ENCODE results near the gene UBAC1. TPM values are rescaled to one million over a fixed set of nuclear protein-coding genes. Genes with fewer than 3 reads are reported as not detected.
A peak's percentile ranks its signal among the peaks of the same experiment; 100 is the strongest.

UBAC1 gene
- total and polyA plus RNA-seq, 4 donors, result 33.8 to 68.9 (median 61.7) TPM

- Histone ChIP-seq H3K4me1 (ENCODE audit: control insufficient read depth, insufficient read depth, low read length) (peaks cover 64% of the 10 kb centered on the region), H3K27ac (ENCODE audit: low read depth, low read length) (no peak overlapping the region)
- DNase-seq (ENCODE audit: low read depth in 4 of 6, low spot score in 6 of 6), result no peak
Observed at GRCh38 chr9:135994501-135995192, 33.5 kb upstream of the UBAC1 start.

GRCh38 chr9:135993765-135994500, 32.8 kb upstream of the UBAC1 start:
- Histone ChIP-seq H3K9me3 (ENCODE audit: control insufficient read depth, insufficient read depth, low read length) (no peaks in the 10 kb centered on the region), H3K27ac (ENCODE audit: low read depth, low read length) (no peak overlapping the region), H3K4me1 (ENCODE audit: control insufficient read depth, insufficient read depth, low read length) (peaks cover 71% of the 10 kb centered on the region), H3K4me3 (ENCODE audit: low read depth, low read length) (no peak overlapping the region), H3K27me3 (ENCODE audit: control insufficient read depth, insufficient read depth, low read length) (no peaks in the 10 kb centered on the region), H3K36me3 (ENCODE audit: control insufficient read depth, insufficient read depth, low read length) (peaks cover 3% of the 10 kb centered on the region)
- DNase-seq (ENCODE audit: low read depth in 4 of 6, low spot score in 6 of 6), result peak in 1 of 6 donors; percentile 69
- WGBS (ENCODE audit: insufficient coverage), result 64% methylated on average over 27 of the region's 27 CpGs

More at GRCh38 chr9:135994501-135995192, 33.5 kb upstream of the UBAC1 start:
- no peaks in the 10 kb centered on the region for H3K9me3 ChIP-seq (ENCODE audit: control insufficient read depth, insufficient read depth, low read length)
- H3K4me3 ChIP-seq (ENCODE audit: low read depth, low read length), result no peak overlapping the region
- no peaks in the 10 kb centered on the region for H3K27me3 ChIP-seq (ENCODE audit: control insufficient read depth, insufficient read depth, low read length)
- H3K36me3 ChIP-seq (ENCODE audit: control insufficient read depth, insufficient read depth, low read length), result peaks cover 3% of the 10 kb centered on the region
- WGBS (ENCODE audit: insufficient coverage), result 85% methylated on average over 9 of the region's 20 CpGs

- no peak for DNase-seq (ENCODE audit: low read depth in 4 of 6, low spot score in 6 of 6)
- Histone ChIP-seq H3K27me3 (ENCODE audit: control insufficient read depth, insufficient read depth, low read length) (no peaks in the 10 kb centered on the region), H3K4me1 (ENCODE audit: control insufficient read depth, insufficient read depth, low read length) (peaks cover 77% of the 10 kb centered on the region), H3K4me3 (ENCODE audit: low read depth, low read length) (no peak overlapping the region), H3K9me3 (ENCODE audit: control insufficient read depth, insufficient read depth, low read length) (no peaks in the 10 kb centered on the region), H3K27ac (ENCODE audit: low read depth, low read length) (peak overlapping the region; percentile 48), H3K36me3 (ENCODE audit: control insufficient read depth, insufficient read depth, low read length) (peaks cover 3% of the 10 kb centered on the region)
- 59% methylated on average over 9 of the region's 13 CpGs for WGBS (ENCODE audit: insufficient coverage)
Observed at GRCh38 chr9:135993409-135993742, 32.2 kb upstream of the UBAC1 start.

GRCh38 chr9:135992486-135993408, 31.6 kb upstream of the UBAC1 start:
- DNase-seq (ENCODE audit: low read depth in 4 of 6, low spot score in 6 of 6), result peak in 2 of 6 donors; percentile 71 to 72
- WGBS (ENCODE audit: insufficient coverage), result 15% methylated on average over 28 of the region's 32 CpGs
- Histone ChIP-seq H3K4me3 (ENCODE audit: low read depth, low read length) (peak overlapping the region; percentile 4), H3K9me3 (ENCODE audit: control insufficient read depth, insufficient read depth, low read length) (no peaks in the 10 kb centered on the region), H3K4me1 (ENCODE audit: control insufficient read depth, insufficient read depth, low read length) (peaks cover 81% of the 10 kb centered on the region), H3K27me3 (ENCODE audit: control insufficient read depth, insufficient read depth, low read length) (no peaks in the 10 kb centered on the region), H3K36me3 (ENCODE audit: control insufficient read depth, insufficient read depth, low read length) (peaks cover 3% of the 10 kb centered on the region), H3K27ac (ENCODE audit: low read depth, low read length) (peak overlapping the region; percentile 48)

GRCh38 chr9:135991771-135992170, 30.6 kb upstream of the UBAC1 start:
- Histone ChIP-seq H3K4me3 (ENCODE audit: low read depth, low read length) (no peak overlapping the region), H3K4me1 (ENCODE audit: control insufficient read depth, insufficient read depth, low read length) (peaks cover 72% of the 10 kb centered on the region)

GRCh38 chr9:135990468-135991429, 29.6 kb upstream of the UBAC1 start:
- peaks cover 3% of the 10 kb centered on the region for H3K36me3 ChIP-seq (ENCODE audit: control insufficient read depth, insufficient read depth, low read length)
- WGBS (ENCODE audit: insufficient coverage), result 28% methylated on average over 17 of the region's 21 CpGs
- peaks cover 63% of the 10 kb centered on the region for H3K4me1 ChIP-seq (ENCODE audit: control insufficient read depth, insufficient read depth, low read length)
- no peaks in the 10 kb centered on the region for H3K27me3 ChIP-seq (ENCODE audit: control insufficient read depth, insufficient read depth, low read length)
- H3K27ac ChIP-seq (ENCODE audit: low read depth, low read length), result no peak overlapping the region
- DNase-seq (ENCODE audit: low read depth in 4 of 6, low spot score in 6 of 6), result peak in 2 of 6 donors; percentile 84 to 85
- H3K9me3 ChIP-seq (ENCODE audit: control insufficient read depth, insufficient read depth, low read length), result no peaks in the 10 kb centered on the region
- no peak overlapping the region for H3K4me3 ChIP-seq (ENCODE audit: low read depth, low read length)

More at GRCh38 chr9:135991771-135992170, 30.6 kb upstream of the UBAC1 start:
- WGBS (ENCODE audit: insufficient coverage), result 67% methylated on average over 18 of the region's 18 CpGs
- H3K27ac ChIP-seq (ENCODE audit: low read depth, low read length), result no peak overlapping the region
- no peaks in the 10 kb centered on the region for H3K27me3 ChIP-seq (ENCODE audit: control insufficient read depth, insufficient read depth, low read length)
- H3K9me3 ChIP-seq (ENCODE audit: control insufficient read depth, insufficient read depth, low read length), result no peaks in the 10 kb centered on the region
- no peak for DNase-seq (ENCODE audit: low read depth in 4 of 6, low spot score in 6 of 6)
- H3K36me3 ChIP-seq (ENCODE audit: control insufficient read depth, insufficient read depth, low read length), result peaks cover 3% of the 10 kb centered on the region

- Histone ChIP-seq H3K27ac (ENCODE audit: low read depth, low read length) (no peak overlapping the region), H3K4me1 (ENCODE audit: control insufficient read depth, insufficient read depth, low read length) (peaks cover 62% of the 10 kb centered on the region)
- WGBS (ENCODE audit: insufficient coverage), result 19% methylated on average over 32 of the region's 36 CpGs
Observed at GRCh38 chr9:135989722-135990467, 28.7 kb upstream of the UBAC1 start.

GRCh38 chr9:135989157-135989556, 28.0 kb upstream of the UBAC1 start:
- Histone ChIP-seq H3K36me3 (ENCODE audit: control insufficient read depth, insufficient read depth, low read length) (peaks cover 3% of the 10 kb centered on the region), H3K4me1 (ENCODE audit: control insufficient read depth, insufficient read depth, low read length) (peaks cover 65% of the 10 kb centered on the region), H3K27ac (ENCODE audit: low read depth, low read length) (no peak overlapping the region), H3K27me3 (ENCODE audit: control insufficient read depth, insufficient read depth, low read length) (no peaks in the 10 kb centered on the region), H3K9me3 (ENCODE audit: control insufficient read depth, insufficient read depth, low read length) (no peaks in the 10 kb centered on the region), H3K4me3 (ENCODE audit: low read depth, low read length) (no peak overlapping the region)
- DNase-seq (ENCODE audit: low read depth in 4 of 6, low spot score in 6 of 6), result no peak
- WGBS (ENCODE audit: insufficient coverage), result 79% methylated on average over 7 of the region's 8 CpGs

More at GRCh38 chr9:135989722-135990467, 28.7 kb upstream of the UBAC1 start:
- Histone ChIP-seq H3K9me3 (ENCODE audit: control insufficient read depth, insufficient read depth, low read length) (no peaks in the 10 kb centered on the region), H3K4me3 (ENCODE audit: low read depth, low read length) (no peak overlapping the region), H3K36me3 (ENCODE audit: control insufficient read depth, insufficient read depth, low read length) (peaks cover 3% of the 10 kb centered on the region), H3K27me3 (ENCODE audit: control insufficient read depth, insufficient read depth, low read length) (no peaks in the 10 kb centered on the region)
- DNase-seq (ENCODE audit: low read depth in 4 of 6, low spot score in 6 of 6), result peak in 2 of 6 donors; percentile 83 to 93
